H1 (cell line): ENCODE data around the gene CASS4. TPM values are rescaled to one million over a fixed set of nuclear protein-coding genes. Genes with fewer than 3 reads are reported as not detected.

Source experiments
- CEBPB ChIP-seq: IDR thresholded peaks from 2 replicates; pipeline ENCODE4 v1.6.1; 2012; ENCODE audit warnings: low read depth, low read length
- HDAC6 ChIP-seq: IDR thresholded peaks from one replicate; pipeline ENCODE4 v1.7.1; 2012; ENCODE audit warnings: low read depth, mild to moderate bottlenecking, inconsistent platforms, low read length, moderate library complexity
- POLR2AphosphoS5 ChIP-seq: IDR thresholded peaks from 2 replicates; pipeline ENCODE4 v1.6.1; 2011; ENCODE audit warnings: low read depth, low read length
- RBBP5 ChIP-seq: IDR thresholded peaks from 2 replicates; pipeline ENCODE4 v1.7.1; 2012; ENCODE audit warnings: low read depth, mild to moderate bottlenecking, inconsistent platforms, low read length, moderate library complexity, borderline replicate concordance
- SP1 ChIP-seq: IDR thresholded peaks from 2 replicates; pipeline ENCODE4 v1.6.1; 2011; ENCODE audit warnings: low read depth, low read length
- polyA plus RNA-seq, 7 experiments: library from polyadenylated mRNA; depleted of rRNA in 3 of 7; stranded (reverse) in 5 of 7; unstranded in 2 of 7; fragments of >200 nt in 5 of 7; fragments of 200-250 nt in 2 of 7; gene quantifications; 1 replicate in 5 of 7; 2 replicates in 1 of 7; 4 replicates in 1 of 7; pipeline versions ENCODE4 v1.2.1 to v1.2.3, GENCODE V29; 2011 to 2013; ENCODE audit warnings: missing spikeins in 2 of 7, mixed read lengths in 2 of 7
- total RNA-seq: library from RNA; stranded (reverse); fragmentation: NEBNext Ultra II Directional; extraction: Animal tissue kit (Norgen Biotek cat#: 25700); gene quantifications from 2 replicates; pipeline ENCODE4 v1.2.1, GENCODE V29; 2021
- TF ChIP-seq, protein P1 (sequence below): fragments of 300-600 bp; sonication (generic); IDR thresholded peaks from 2 replicates; pipeline ENCODE4 v1.7.1; 2012; ENCODE audit warnings: low read length, moderate library complexity, mild to moderate bottlenecking, inconsistent platforms; ENCODE audit not compliant: insufficient replicate concordance

Gene CASS4
- total and polyA plus RNA-seq, 2 of the 8 experiments (the other 6 are each of a cell fraction or from before 2014, with no cell fraction given): not detected

DNA sequence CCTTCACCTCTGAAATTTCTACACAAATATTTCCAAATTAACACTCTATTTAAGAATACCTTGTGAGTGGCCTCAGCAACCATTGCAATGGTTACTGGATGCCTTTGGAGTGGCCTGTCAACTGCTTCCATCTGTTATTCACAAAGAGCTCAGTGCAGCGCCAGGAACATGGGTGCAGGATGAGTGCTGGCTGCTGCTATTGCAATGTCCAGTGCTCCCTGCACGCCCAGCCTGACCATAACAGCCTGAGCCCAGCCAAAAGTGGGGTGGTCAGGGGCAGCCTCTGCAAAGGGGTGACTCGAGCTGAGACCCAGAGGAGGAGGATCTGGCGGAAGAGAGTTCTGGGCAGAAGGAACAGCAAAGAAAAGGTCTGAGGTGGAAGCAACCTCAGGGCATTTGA is 18.4 kb downstream of the CASS4 start (continued):
- TF ChIP-seq HDAC6 (no peak), POLR2AphosphoS5 (no peak), RBBP5 (no peak), SP1 (no peak), CEBPB (no peak)
- TF ChIP-seq, protein P1, sequence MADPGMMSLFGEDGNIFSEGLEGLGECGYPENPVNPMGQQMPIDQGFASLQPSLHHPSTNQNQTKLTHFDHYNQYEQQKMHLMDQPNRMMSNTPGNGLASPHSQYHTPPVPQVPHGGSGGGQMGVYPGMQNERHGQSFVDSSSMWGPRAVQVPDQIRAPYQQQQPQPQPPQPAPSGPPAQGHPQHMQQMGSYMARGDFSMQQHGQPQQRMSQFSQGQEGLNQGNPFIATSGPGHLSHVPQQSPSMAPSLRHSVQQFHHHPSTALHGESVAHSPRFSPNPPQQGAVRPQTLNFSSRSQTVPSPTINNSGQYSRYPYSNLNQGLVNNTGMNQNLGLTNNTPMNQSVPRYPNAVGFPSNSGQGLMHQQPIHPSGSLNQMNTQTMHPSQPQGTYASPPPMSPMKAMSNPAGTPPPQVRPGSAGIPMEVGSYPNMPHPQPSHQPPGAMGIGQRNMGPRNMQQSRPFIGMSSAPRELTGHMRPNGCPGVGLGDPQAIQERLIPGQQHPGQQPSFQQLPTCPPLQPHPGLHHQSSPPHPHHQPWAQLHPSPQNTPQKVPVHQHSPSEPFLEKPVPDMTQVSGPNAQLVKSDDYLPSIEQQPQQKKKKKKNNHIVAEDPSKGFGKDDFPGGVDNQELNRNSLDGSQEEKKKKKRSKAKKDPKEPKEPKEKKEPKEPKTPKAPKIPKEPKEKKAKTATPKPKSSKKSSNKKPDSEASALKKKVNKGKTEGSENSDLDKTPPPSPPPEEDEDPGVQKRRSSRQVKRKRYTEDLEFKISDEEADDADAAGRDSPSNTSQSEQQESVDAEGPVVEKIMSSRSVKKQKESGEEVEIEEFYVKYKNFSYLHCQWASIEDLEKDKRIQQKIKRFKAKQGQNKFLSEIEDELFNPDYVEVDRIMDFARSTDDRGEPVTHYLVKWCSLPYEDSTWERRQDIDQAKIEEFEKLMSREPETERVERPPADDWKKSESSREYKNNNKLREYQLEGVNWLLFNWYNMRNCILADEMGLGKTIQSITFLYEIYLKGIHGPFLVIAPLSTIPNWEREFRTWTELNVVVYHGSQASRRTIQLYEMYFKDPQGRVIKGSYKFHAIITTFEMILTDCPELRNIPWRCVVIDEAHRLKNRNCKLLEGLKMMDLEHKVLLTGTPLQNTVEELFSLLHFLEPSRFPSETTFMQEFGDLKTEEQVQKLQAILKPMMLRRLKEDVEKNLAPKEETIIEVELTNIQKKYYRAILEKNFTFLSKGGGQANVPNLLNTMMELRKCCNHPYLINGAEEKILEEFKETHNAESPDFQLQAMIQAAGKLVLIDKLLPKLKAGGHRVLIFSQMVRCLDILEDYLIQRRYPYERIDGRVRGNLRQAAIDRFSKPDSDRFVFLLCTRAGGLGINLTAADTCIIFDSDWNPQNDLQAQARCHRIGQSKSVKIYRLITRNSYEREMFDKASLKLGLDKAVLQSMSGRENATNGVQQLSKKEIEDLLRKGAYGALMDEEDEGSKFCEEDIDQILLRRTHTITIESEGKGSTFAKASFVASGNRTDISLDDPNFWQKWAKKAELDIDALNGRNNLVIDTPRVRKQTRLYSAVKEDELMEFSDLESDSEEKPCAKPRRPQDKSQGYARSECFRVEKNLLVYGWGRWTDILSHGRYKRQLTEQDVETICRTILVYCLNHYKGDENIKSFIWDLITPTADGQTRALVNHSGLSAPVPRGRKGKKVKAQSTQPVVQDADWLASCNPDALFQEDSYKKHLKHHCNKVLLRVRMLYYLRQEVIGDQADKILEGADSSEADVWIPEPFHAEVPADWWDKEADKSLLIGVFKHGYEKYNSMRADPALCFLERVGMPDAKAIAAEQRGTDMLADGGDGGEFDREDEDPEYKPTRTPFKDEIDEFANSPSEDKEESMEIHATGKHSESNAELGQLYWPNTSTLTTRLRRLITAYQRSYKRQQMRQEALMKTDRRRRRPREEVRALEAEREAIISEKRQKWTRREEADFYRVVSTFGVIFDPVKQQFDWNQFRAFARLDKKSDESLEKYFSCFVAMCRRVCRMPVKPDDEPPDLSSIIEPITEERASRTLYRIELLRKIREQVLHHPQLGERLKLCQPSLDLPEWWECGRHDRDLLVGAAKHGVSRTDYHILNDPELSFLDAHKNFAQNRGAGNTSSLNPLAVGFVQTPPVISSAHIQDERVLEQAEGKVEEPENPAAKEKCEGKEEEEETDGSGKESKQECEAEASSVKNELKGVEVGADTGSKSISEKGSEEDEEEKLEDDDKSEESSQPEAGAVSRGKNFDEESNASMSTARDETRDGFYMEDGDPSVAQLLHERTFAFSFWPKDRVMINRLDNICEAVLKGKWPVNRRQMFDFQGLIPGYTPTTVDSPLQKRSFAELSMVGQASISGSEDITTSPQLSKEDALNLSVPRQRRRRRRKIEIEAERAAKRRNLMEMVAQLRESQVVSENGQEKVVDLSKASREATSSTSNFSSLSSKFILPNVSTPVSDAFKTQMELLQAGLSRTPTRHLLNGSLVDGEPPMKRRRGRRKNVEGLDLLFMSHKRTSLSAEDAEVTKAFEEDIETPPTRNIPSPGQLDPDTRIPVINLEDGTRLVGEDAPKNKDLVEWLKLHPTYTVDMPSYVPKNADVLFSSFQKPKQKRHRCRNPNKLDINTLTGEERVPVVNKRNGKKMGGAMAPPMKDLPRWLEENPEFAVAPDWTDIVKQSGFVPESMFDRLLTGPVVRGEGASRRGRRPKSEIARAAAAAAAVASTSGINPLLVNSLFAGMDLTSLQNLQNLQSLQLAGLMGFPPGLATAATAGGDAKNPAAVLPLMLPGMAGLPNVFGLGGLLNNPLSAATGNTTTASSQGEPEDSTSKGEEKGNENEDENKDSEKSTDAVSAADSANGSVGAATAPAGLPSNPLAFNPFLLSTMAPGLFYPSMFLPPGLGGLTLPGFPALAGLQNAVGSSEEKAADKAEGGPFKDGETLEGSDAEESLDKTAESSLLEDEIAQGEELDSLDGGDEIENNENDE: no peak
- TF ChIP-seq, all 59 proteins: peak for 0
